NCI-H2196 treated with DMSO at 0.1 percent for 48 hours (cell line): ENCODE measurements around the gene TSC22D2.
"Not testable (repeated sequence)": the region's sequence is repeated elsewhere in the genome, so short reads cannot be mapped to it uniquely, and the experiment has no call there.

Experiments
- DNase-seq: peaks from one replicate; lab custom pipeline; 2025; ENCODE audit not compliant: unreplicated experiment; lab: John Stamatoyannopoulos, UW

TSC22D2 gene

DNA sequence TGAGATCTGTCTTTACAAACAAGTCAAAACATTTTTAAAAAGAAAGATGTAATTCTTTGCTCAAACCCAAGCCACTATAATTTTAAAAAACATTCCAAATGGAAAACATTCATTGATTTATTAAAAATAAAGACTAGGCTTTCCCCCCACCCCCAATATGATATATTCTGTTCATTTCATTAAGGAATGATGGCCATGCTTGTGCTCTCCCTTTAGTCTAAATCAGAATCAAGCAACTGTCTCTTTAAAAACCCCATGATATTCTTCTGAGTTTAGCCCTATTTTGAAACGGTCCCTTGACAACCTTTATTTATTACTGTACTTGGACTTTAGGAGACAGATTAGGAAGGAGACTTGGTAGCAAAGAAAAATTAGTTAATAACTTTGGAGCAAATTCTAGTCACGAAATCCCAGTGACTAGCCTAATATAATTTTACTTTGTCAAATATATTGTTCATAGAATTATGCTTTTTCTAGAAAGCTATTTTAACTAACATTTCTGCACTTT is 38.4 kb downstream of the TSC22D2 start:
- DNase-seq, result no peak

DNA sequence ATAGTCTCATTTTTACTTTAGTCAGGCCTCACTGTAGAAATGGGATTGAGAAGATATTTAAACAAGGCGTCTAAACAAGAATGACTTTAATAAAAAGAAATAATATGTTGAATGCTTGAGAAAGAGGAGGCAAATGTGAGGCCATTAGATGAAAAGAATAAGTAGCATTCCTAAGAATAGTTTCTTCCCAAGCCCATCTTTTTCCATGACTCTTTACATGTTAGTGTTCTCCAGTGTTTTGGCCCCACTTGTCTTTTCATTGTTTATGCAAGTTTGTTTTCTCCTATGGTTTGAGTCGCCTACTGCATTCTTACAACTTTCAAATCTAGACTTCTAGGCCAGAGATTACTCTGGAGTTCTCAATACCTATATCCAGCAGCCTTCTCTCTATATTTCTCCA is 39.0 kb downstream of the TSC22D2 start:
- DNase-seq, result no peak

DNA sequence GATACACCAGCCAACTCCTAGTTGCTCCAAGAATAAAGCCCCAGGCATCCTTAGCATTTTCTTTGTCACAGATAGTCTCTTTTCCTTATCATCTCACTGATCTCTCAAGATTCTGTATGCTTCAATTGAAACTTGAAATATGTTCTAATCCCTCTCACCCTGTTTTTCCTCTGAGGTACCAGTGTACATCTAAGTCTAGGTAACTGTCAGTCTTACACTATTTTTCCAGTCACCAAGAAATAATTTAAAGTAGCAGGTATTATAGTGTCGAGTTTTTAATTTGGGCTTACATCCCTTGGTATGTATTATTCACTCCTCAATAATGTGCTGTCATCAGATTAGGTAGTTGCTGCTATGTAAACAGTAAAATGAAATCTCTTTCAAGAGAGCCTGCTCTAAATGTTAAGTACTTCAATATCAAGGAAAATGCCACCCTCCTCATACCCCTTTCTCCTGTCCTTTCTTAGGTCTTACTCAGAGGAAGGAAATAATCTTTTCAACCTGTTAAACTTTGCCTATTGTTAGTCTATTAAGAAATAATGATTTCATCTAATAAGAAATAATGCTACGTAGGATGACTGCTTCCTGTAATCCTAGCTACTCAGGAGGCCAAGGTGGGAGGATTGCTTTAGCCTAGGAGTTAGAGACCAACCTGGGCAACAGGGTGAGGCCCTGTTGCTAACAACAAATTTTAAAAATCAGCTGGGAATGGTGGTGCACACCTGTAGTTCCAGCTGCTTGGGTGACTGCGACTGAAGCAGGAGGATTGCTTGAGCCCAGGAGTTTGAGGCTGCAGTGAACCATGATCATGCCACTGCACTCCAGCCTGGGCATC is 39.8 kb downstream of the TSC22D2 start:
- DNase-seq, result no peak

DNA sequence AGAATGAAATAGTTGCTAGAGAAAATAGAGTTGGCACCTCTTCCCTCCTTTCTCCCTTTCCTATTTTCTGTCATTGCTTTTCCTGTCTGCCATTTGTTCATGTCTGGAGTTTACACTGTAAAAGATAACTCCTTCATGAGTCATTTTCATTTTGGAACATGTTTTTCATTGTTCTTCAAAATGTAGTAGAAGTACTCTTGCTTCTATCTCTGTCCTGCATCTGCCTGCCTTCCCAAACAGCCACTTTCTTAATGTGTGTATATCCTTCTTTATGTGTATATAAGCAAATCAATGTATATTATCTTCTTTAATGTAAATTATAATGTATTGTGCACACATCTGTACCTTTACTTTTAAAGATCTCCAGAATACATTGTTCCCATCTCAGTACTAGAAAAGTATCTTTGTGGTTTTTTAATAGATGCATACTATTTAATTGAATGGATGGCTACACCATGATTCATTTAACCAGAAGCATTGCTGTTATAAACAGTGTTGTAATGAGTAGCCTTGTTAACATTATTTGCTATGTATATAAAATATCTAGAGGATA is 41.1 kb downstream of the TSC22D2 start:
- DNase-seq, result no peak

DNA sequence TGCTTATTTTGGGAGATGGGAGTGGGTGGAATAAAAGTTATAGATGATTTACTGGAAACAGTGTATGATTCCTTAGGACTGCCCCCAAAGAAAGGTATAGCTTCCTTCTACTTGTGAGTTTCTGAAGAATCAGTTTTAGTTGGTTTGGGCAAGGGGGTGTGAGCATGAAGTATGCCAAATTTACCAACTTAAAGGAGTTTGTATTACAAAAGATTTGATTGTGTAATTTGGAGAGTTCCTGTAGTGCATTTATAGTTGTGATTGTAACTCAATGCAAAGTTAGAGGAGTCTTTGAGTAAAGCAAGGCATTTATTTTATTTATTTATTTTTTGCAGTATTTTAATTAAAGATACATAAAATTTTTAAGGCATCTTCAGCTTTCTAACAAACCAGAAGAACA is 42.8 kb downstream of the TSC22D2 start:
- DNase-seq, result no peak

DNA sequence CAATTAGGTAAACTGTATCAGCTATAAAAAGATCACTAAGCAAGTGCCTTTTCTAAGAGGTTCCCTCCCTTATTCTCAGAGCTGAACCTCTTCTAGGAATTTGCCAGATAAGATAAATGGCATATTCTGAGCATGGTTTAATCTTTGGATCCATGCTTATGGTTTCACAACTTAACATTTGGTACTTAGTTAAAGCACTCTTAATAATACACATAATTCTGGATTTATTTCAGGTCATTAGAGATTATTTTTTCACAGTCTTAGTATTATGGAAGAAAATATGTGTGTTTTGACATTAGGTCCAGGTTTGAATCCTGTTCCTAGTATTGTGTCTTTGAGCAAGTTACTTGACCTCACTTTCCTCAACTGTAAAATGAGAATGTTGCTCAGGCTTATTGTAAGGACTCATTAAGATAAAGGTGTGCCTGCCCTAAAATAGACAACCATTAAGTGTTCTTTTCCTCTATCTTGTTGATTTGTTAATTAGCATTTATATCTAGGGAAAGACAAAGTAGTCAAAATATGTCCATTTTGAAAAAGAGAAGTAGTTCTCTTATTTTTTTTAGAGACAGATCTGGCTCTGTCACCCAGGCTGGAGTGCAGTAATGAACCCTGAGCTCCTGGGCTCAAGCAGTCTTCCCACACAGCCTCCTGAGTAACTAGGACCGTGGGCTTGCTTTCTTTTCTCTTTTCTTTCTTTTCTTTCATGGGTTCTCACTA is 43.4 kb downstream of the TSC22D2 start:
- no peak for DNase-seq

DNA sequence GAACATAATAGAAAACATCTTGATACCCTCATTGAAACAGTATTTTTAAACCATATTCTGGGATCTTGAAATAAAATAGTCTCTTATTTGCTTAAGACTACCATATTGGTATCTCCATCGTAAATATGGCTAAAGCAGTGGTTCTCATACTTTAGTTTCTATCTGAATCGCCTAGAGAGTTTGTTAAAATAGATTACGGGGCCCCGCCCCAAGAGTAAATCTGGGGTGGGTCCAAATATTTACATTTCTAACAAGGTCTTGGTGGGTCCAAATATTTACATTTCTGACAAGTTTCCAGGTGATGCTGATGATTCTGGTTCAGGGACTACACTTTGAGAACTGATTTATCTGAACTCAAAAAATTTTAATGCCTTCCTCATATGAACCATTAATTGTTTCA is 45.3 kb downstream of the TSC22D2 start:
- no peak for DNase-seq

DNA sequence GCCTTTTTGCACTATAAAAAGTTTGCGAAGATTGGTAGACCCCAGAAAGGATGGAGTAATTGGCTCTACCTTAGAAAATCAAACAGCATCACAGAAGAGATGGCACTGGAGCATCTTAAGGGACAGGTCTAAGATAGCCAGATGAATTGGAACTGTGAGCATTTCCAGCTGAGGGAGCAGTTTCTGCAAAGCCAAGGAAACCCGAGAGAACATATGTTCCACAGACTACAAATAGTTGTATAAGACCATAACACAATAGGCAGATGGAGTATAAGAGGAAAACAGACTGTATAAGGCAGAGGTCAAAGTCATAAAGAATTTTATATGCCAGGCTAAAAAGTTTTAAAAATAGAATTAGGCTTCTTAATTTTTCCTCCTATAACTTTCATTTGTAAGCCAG is 46.0 kb downstream of the TSC22D2 start:
- no peak for DNase-seq

DNA sequence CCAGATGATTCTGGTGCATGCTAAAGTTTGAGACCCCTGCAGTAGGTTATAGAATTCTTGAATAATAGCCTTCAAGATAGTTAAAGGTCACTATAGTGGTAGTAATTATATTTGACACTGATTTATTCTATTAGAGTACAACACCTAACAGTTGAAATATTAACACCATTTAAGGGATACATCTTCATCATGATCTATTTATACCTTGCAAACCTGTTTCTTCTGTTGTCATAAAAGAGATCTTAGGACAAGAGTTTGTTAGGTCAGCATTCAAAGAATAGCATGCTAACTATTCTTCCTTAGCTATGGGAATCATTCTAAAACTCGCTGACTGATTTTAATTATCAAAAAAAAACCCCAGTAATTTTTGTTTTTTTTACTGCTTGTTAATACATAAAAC is 46.5 kb downstream of the TSC22D2 start:
- no peak for DNase-seq

DNA sequence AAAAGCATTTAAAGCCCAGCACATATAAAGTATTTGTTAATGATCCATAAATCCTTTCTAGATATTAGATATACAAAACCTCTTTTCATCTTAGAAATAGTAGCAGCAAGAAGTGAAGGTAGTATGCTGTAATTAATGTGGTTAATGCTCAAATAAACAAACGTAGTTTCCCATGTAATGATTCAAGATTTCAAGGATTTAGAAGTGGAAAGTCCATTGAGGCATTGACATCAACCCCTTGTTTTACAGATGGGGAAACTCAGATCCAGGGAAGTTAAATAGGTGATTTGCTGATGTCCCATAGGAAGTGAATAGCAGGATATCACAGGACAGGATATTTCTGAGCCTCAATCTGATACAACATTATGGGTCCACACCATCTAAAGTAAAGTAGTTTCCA is 47.2 kb downstream of the TSC22D2 start:
- no peak for DNase-seq

DNA sequence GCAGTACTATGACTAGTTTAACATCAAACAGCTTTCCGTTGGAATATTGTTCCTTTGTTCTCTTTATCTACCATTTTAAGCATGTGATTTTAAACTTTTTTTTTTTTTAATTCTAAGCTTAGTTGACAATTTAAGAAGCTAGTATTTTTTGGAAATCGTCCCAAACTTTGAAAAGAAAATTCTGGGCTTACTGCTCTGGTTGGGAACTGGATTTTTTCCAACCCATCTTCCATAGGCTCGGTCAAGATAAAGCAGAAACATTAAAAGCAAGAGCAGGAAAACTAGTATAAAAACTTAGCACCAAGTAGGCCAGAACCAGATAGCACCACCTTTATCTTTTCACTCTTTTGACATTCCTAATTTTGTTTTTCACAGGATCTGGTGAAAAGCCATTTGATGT is 49.9 kb downstream of the TSC22D2 start:
- DNase-seq, result no peak

DNA sequence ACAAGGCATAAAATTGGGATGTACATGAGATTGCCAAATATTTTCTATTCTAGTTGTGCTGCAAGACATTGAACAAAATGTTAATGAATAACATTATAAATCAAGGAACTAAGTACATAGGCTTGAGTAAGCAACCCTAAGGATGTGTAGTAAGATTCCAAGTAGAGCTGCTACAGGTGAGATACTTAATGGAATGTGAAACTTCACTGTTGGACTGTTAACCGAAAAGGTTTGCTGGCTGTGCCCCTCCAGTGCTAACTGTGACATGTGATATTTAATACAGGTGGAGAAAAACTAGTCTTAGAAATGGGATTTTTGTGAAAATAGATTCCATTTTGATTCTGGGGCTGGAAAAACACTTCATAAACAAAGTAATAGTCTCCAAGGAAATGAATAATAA is 52.4 kb downstream of the TSC22D2 start:
- no peak for DNase-seq

DNA sequence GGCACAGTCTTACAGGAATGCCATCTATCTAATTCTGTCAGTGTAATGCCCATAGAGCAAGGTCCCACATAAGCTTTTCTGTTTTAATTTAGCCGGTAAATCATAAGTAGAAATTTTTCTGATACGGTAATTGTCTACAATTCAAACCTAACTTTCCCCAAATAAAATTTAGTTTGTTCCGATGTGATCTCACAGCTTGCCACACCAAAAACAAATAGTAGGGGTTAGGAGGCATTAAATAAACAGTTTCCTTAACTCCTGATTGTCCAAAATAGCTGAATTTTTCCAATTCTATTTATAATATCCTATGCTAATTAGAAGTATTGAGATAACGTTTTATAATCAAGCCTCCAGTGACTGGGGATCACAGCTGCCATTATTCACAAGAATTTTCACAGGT is 53.3 kb downstream of the TSC22D2 start:
- no peak for DNase-seq

DNA sequence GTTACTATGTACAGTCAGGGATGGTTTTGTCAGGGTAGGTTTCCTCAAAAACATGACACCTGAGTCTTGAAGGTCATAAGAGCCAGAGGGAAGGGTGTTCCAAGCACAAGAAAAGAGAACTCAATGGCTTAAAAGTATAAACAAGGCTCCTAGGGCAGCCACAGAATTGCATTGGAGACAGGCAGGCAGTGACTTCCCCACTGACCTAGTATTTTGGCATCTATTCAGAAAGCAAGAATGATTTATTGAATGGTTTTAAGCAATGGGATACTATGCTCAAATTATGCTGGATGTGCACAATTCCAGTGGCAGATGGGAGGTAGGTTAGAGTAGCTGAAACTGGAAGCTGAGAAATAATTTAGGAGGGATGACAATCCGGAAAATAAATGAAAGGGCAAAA is 54.0 kb downstream of the TSC22D2 start:
- no peak for DNase-seq

DNA sequence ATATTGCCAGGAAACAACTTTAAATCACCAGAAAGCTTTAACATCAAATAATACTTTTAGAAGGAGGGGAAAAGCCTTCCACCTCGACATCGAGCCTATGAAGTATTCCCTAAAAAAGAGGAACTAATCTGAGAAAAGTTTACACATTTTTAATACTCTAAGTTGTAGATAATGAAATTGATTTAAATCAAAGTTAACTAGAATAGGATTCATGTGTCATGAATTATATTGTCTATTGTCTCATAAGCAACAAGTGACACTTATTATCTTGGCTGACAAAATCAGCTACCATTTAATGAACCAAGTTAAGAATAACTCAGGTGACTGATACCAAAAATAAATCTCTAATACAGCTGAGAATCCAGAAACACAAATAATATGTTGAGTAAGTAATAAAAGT is 56.6 kb downstream of the TSC22D2 start:
- DNase-seq, result no peak

DNA sequence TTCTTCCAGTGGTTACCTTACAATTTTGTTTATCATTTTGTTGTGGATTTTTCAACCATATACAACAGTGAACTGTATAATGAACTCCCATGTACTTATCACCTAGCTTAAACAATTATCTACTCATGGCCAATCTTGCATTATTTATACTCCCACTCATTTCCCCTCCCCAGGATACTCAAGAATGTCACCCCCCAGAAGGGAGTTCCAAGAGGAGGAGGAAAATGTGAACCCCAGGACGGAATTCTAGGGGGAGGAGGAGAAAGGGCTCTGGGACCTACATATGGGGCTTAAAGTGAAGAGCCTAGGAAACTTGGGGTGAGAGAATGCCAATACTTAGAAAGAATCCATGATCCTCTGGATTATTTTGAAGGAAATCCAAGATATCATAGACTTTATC is 59.3 kb downstream of the TSC22D2 start:
- DNase-seq, result no peak

DNA sequence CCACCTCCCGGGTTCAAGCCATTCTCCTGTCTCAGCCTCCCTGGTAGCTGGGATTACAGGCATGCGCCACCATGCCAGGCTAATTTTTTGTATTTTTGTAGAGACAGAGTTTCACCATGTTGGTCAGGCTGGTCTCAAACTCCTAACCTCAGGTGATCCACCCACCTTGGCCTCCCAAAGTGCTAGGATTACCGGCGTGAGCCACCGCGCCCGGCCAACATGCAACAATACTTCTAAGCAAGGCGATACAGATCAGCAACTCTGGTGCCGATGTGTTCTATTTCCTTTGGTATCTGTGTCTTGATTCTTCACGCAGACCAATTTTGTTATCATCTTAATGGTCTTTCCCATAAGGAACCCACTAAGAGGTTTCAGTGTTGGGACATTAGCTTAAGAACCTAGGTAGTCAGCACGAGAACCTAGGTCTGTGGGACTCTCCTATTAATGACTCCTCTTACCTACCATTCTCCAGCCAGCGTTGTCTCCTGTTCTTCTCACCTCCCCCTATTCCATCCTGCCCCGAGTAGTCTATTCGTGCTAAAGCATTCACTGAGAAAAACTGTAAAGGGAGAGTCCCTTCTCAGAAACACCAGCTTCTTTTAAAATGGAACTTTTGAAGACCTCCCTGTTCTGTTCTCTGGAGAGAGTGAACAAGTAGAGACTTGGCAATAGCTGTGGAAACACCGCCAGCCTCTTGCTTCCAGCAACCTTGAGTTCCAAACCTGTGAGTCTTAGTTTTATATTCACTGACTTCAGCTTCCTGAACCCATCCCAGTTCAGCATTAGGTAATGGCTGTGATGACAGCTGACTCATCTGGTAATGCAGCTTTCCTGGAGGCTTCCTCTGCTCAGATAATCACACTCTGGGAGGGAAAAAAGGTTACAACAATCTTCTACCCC is 61.2 kb downstream of the TSC22D2 start:
- DNase-seq, result no peak

DNA sequence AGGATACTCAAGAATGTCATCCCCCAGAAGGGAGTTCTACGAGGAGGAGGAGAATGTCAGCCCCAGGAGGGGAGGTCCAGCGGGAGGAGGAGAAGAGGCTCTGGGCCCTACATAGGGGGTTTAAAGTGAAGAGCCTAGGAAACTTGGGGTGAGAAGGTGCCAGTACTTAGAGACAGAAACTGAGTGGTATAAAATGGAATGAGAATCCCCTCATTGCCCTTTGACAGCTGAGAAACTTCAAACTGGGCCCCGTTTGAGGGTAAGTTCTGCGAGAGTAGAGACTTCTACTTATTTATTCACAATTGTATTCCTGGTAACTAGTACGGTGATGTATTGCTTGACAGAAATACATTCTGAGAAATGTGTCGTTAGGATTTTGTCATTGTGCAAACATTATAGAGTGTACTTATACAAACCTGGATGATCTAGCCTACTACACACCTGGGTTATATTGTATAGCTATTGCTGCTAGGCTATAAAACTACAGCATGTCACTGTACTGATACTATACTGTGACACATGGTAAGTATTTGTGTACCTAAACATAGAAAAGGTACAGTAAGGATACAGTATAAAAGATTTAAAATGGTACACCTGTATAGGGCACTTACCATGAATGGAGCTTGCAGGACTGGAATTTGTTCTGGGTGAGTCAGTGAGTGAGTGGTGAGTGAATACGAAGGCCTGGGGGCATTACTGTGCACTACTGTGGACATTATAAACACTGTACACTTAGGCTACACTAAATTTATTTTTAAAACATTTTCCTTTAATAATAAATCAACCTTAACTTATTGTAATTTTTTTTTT is 62.0 kb downstream of the TSC22D2 start:
- no peak for DNase-seq

DNA sequence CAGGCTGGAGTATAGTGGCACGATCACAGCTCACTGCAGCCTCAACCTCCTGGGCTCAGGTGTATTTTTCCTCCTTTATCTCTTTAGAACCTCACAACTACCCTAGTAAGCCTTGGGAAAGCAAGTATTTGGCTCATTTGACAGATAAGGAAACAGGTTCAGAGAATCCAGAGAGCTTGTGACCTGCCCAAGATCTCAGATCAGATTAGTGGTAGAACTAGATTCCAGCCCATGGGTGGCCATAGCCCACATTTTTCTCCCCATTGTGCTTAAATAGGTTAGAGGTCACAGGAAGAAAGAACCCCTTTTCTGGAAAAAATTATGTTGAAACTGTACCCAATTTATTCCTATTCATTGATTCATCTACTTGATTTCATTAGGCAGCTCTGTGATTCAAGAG is 64.3 kb downstream of the TSC22D2 start:
- no peak for DNase-seq

DNA sequence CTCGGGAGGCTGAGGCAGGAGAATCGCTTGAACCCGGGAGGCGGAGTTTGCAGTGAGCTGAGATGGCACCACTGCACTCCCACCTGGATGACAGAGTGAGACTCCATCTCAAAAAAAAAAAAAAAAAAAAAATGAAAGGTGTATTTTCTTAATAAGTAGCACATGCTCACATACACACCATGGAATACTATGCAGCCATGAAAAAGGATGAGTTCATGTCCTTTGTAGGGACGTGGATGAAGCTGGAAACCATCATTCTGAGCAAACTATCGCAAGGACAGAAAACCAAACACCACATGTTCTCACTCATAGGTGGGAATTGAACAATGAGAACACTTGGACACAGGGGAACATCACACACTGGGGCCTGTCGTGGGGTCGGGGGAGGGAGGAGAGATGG is 65.1 kb downstream of the TSC22D2 start:
- not testable (repeated sequence) for DNase-seq
